ENCODE measurements around the gene HSH2D.

HSH2D gene

DNA sequence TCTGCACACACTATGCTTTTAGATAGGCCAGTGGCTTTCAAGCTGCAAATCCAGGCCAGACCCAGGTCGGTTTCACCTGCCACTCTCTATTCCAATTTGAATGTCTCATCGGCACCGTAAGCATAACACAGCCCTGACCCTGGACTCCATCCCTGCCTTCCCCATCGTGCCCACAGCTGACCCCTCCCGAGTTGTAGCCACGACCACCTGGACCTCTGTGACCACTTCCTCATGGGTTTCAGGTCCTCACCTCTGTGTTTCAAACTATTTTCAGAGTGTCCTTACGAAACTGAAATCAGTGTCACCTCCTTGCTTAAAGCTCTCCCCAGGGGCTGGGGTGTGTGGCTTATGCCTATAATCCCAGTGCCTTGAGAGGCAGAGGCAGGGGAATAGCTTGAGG lies 9.0 kb upstream of the HSH2D start:
- TF ChIP-seq, protein P1, sequence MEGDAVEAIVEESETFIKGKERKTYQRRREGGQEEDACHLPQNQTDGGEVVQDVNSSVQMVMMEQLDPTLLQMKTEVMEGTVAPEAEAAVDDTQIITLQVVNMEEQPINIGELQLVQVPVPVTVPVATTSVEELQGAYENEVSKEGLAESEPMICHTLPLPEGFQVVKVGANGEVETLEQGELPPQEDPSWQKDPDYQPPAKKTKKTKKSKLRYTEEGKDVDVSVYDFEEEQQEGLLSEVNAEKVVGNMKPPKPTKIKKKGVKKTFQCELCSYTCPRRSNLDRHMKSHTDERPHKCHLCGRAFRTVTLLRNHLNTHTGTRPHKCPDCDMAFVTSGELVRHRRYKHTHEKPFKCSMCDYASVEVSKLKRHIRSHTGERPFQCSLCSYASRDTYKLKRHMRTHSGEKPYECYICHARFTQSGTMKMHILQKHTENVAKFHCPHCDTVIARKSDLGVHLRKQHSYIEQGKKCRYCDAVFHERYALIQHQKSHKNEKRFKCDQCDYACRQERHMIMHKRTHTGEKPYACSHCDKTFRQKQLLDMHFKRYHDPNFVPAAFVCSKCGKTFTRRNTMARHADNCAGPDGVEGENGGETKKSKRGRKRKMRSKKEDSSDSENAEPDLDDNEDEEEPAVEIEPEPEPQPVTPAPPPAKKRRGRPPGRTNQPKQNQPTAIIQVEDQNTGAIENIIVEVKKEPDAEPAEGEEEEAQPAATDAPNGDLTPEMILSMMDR (IDR thresholded peaks at IDR 0.05; ENCODE audit: low read depth, low read length): no peak
- no peak for DNase-seq (ENCODE audit: extremely low read depth, low read depth)

DNA sequence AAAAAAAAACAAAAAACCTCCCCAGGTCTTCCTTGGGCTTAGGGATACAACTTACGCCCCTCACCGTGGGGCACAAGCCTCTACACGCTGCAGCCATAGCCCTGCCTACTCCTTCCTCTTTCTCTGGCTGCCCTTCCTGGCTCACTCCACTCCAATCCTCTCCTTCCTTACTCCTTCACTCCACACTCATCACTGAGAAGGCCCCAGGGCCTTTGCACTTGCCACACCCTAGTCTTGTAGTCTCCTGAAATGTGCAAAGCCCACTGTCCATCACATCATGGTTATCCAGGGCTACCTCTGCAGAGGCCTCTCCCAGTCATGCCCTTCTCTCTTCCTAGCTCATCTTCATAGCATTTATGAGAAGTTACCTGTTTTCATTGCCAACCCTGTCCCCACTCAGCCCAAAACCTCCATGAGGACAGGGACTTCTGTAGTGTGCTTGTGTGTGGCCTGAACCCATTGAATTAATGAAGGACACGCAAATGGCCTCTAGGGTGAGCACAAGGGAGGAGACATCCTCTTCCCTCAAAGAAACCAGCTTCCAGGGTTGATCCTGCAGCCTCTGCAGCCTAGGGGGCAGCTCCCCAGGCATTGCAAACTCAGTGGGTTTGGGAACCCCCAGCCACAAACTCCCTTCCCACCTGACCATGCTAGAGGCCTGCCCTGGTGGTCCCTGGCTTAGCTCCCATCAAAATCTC lies 7.9 kb upstream of the HSH2D start:
- TF ChIP-seq, protein P1 (IDR thresholded peaks at IDR 0.05; ENCODE audit: low read depth, low read length): no peak
- no peak for DNase-seq (ENCODE audit: extremely low read depth, low read depth)

DNA sequence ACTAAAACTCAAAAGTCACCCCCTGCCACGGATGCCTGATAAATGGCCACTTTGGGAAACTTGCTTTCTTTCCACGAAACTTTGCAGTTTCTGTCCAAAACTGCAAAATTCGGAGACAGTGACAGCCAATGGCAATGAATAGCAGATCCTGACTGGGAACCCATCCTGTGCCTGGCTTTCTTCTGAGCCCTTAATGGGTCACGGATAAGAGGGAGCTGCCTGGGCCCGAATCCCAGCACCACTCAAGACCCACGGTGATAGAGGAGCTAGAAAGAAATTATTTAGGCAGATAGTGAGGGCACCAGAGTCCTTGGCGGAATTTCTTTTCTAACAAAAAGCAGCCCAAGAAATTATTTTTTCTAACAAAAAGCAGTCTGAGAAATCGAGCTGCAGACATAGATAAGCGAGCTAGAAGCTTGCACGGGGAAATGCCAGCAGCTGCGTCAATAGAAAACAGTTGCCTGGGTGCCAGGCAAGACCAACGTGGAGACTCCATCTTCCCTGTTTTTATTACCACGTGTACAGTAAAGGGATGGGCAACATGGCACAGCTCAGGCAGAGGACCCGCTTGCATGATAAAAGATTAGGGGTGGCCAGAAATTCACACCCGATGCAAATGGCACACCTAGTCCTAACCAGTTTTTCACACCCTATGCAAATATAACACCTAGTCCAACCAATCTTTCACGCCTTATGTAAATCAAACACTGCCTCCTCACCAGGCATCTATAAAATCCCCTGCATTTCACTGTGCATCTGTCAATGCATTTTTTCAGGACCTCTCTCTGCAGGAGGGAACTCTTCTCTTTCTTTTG lies 7.1 kb upstream of the HSH2D start:
- TF ChIP-seq, protein P1 (IDR thresholded peaks at IDR 0.05; ENCODE audit: low read depth, low read length): no peak

DNA sequence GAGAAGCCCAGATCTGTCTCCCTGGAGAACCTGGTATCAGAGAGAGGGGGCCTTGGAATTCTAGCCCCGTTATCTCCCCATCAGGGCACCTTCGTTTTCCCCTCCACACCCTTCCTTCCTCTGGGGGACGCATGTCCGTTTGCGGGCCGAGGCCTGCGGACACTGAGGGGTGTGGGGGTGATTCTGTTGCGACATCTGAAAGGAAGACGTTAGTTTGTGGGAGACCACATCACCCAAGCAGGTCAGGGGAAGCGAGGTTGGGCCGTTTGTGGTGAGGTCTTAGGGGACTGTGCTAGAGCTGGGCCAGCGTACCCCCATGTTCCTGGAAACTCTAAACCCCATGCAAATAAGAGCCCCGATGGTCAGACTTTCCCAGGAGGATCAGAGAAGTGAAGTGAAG lies 3.7 kb upstream of the HSH2D start:
- TF ChIP-seq, protein P1 (IDR thresholded peaks at IDR 0.05; ENCODE audit: low read depth, low read length): no peak

More for the DNA sequence above, 7.1 kb upstream of the HSH2D start:
- DNase-seq (ENCODE audit: extremely low read depth, low read depth): no peak

DNA sequence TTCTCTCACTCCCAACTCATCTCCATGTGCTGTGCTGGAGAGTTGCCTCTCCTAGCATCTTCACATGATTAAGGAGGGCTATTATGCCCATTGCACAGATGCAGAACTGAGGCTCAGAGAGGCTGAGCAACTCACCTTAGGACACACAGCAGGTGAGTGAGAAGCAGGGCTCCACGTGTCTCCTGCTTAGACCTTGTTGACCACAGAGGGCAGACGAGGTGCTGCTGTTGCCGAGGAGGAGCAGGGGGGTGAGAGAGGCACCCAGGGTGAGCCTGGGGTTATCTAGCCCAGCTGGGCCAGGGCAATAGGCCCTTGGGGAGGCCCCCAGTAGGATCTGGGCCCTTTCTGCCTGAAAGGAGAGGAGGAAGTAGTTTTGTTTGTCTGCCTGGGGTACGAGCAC lies 2.4 kb upstream of the HSH2D start:
- TF ChIP-seq, protein P1 (IDR thresholded peaks at IDR 0.05; ENCODE audit: low read depth, low read length): no peak
- no peak for DNase-seq (ENCODE audit: extremely low read depth, low read depth)

More for the DNA sequence above, 3.7 kb upstream of the HSH2D start:
- no peak for DNase-seq (ENCODE audit: extremely low read depth, low read depth)

DNA sequence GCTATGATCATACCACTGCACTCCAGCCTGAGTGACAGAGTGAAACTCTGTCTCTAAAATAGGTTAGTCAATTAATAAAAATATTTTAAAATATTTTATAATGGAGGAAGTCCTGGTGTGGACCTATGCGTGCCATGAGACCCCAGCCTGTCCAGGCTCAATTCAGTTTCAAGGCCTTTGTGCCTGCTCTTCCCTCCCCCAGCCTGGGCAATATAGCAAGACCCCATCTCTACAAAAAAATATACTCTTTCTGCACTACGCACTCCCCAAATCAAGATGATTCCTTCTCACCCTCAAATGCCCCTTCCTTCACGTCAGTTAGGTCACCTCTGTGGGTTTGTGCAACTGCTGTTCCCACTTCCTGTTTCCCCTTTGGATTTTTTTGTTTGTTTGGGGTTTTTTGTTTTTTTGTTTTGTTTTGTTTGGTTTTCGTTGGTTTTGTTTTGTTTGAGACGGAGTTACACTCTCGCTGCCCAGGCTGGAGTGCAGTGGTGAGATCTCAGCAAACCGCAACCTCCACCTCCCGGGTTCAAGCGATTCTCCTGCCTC lies 1.4 kb upstream of the HSH2D start:
- TF ChIP-seq, protein P1 (IDR thresholded peaks at IDR 0.05; ENCODE audit: low read depth, low read length): no peak

DNA sequence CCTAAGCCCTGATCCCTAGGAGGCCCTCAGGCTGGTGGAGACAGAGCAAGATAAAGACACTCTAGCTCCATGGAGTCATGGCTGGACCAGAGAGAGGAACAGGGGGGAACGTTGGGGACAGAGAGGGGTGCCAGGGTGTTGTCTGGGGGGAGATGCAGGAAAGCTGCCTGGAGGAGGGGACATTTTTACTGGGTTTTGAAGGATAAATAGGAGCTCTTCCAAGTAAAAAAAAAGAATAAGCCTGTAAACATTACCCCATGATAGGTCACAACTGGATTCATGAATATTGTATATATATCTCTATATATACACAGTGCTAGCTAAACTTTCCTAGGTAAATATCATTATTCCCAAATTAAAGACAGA lies 714 bp downstream of the HSH2D start:
- TF ChIP-seq, protein P1 (IDR thresholded peaks at IDR 0.05; ENCODE audit: low read depth, low read length): no peak
- DNase-seq (ENCODE audit: extremely low read depth, low read depth): no peak

More for the DNA sequence above, 1.4 kb upstream of the HSH2D start:
- no peak for DNase-seq (ENCODE audit: extremely low read depth, low read depth)
